GM19397 (cell line): Measurements from ENCODE around the gene MTA3.
"Not testable (repeated sequence)": the region's sequence is repeated elsewhere in the genome, so short reads cannot be mapped to it uniquely, and the experiment has no call there.

ENCODE experiments used
- ATAC-seq: cut with Tn5 transposase; IDR thresholded peaks from one replicate; pipeline ENCODE4 v1.9.1; 2021; ENCODE audit warnings: mild to moderate bottlenecking, moderate library complexity; ENCODE audit not compliant: unreplicated experiment

MTA3 gene

DNA sequence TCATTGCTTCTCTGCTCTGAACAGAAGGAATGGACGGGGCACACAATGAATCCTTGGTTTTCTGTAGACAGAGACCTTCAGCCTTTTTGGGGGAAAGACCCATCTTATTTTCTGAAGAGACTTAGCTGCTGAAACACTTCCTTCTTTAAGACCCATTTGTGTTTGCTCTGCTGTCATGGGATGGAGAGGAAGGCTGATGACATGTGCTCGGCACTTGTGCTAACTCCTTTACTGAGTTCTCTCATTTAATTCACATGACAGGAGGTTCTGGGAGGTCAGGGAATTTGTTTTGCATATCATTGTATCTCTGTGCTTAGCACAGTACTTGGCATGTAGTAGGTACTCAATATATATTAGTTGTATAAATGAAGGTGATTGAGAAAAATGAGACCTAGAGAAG, 156.5 kb downstream of the MTA3 start:
- ATAC-seq, result no peak

DNA sequence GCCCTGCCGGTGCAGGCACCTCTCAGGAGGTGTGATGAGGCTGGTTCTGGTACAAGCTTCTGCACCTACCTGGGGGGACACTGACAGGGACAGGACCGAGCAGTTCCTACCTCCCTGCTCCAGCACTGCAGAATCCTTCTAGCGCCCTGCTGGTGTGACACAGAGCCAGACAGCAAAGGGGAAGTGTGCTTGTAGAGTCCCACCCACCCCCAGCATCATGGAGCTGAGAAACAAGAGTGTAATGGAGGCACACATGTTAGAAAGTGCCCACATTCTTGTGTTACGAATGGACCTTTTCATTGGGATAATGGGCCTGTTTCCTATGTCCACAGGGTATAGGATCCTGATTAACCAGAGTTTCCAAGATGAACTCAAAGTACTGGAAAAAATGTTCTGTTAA, 157.2 kb downstream of the MTA3 start:
- no peak for ATAC-seq

GRCh38 chr2:42726680-42727079, 158.2 kb downstream of the MTA3 start:
- no peak for ATAC-seq

DNA sequence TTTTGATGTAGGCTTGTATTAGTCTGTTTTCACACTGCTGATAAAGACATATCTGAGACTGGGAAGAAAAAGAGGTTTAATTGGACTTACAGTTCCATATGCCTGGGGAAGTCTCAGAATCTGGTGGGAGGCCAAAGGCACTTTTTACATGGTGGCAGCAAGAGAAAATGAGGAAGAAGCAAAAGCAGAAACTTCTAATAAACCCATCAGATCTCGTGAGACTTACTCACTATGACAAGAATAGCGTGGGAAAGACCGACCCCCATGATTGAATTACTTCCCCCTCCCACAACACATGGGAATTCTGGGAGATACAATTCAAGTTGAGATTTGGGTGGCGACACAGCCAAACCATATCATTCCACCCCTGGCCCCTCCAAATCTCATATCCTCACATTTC, 162.9 kb downstream of the MTA3 start:
- not testable (repeated sequence) for ATAC-seq

GRCh38 chr2:42733852-42734251, 165.4 kb downstream of the MTA3 start:
- no peak for ATAC-seq

DNA sequence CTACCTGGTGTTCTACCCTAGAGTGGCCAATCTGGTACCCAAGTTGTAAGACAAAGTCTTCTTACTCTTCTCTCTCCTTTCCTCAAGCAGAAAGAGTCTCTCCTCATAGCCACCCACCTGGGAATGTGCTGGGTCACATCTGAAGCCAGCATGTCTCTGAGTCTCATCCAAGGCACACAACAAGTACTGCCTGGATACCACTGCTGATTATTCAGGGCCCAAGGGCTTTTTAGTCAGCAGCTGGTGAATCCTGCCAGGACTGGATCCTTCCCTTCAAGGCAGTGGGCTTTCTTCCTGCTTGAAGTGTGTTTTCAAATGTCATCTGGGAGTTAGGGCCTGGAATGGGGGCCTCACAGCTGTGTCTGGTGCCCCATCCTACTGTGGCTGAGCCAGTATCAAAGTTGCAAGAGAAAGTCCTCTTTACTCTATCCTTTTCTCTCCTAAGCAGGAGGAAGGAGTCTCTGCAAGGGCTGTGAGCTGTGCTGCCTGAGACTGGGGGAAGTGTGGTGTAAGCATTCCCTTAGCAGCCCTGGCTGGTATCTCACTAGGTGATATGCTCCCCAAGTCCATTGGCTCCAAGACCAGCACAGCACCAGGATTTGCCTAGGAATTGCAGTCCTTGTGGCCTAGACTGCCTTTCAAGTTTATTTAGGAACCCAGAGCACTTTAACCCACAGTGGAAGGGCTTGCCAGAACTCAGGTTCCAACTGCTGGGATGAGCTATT, 168.3 kb downstream of the MTA3 start:
- no peak for ATAC-seq

DNA sequence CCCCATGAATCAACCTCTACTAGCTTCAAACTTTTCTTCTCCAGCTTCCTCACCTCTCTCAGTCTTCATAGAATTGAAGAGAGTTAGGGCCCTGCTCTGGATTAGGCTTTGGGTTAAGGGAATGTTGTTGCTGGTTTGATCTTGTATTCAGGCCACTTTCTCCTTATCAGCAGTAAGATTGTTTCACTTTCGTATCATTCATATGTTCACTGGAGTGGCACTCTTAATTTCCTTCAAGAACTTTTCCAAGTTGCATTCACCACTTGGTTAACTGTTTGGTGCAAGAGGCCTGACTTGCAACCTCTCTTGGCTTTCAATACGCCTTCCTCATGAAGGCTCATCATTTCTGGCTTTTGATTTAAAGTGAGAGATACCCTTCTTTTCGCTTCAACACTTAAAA, 172.7 kb downstream of the MTA3 start:
- no peak for ATAC-seq

DNA sequence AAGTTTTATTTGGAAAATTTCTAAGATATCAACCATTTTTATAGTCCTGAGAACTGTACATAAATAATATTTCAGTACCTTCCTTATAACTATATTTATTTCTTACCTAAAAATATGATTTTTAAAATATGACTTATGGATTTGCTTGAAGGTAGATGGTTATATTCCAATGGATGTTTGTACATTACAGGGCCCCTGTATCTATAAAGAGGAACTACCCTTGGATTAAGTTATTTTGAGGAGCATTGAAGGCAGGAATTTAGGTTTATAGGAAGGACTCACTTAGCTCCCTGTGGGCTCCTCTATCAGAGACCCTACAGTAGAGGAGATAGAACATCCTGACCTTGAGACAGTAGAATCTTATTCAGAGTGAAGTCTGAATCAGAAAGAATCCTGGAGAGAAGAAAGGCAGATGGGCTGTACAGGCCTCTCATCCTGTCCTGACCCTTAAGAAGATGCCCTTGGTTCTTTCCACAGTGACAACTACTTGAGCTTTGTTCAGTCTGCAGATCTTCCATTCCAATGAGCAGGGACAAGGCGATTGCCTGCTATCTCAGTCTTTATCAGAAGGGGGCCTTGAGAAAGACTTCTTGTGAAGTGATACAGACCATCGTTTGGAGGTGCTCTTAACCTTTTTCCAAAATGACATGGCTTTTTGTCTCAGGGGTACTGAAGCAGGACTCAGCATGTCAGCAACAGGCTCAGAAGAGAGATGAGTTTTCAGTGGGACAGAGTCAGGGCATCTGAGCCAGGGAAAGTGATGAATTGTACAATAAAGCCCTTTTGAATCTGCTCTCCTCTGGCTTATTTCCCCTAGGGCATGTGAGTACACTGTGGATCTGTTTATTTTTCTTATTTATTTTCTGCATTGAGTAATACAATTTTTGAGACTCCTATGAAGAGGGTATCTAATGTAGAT, 174.6 kb downstream of the MTA3 start:
- ATAC-seq, result no peak

DNA sequence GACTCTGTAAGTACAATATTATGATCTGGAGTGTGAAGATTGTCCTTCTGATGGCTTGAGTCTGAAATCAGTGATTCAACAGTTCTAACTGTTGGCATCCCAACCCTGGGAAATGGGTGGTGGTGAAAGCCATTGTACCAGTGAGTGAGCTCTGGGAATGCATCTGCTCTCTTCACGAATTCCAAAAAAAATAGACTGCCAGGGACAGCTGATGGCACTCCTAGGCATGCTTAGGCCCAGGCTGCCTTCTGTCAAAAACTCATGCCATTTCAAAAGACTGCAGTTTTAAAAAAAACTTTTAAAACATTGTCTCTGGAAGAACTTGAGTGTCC, 175.2 kb downstream of the MTA3 start:
- ATAC-seq, result no peak

DNA sequence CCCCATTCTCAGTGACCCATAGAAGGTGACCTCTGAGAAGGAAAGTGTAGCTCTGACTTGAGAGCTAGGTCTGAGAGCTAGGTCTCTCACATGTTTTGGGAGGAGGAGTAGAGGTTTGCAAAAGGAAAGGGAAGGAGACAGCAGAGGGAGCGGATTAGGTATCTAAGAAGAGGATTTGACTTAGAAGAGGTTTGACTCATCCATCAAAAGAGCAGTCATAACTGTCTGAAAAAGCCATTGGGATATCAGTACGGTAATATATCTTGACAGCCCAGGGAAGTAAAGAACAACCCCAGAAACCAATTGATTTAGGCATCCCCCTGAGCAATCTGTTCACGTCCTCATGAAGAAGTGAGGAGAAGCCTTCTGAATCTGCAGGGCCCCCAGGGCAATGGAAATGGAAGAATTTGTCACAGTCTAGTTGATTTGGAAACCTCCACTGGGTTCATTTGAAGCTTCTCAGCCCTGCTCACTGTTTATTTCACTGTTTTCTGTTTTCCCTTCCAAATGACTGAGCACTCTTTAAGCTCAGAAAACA, 176.2 kb downstream of the MTA3 start:
- ATAC-seq, result no peak

DNA sequence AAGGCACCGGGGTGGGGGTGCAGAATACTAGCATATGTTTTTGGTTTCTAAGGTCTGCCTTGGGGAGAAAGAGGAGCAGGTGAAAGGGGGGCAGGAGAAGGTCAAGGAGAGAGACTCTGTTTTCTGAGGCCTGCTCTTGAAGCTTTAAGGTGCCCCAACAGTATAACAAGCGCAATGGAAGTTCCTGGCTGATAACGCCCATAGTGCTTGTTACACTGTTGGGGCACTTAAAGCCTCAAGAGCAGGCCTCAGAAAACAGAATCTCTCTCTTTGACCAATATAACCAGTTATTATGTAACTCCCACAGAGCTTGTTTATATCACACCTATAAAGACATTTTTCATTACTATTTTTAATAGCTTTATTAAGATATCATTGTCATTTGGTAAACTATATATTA, 179.0 kb downstream of the MTA3 start:
- no peak for ATAC-seq

DNA sequence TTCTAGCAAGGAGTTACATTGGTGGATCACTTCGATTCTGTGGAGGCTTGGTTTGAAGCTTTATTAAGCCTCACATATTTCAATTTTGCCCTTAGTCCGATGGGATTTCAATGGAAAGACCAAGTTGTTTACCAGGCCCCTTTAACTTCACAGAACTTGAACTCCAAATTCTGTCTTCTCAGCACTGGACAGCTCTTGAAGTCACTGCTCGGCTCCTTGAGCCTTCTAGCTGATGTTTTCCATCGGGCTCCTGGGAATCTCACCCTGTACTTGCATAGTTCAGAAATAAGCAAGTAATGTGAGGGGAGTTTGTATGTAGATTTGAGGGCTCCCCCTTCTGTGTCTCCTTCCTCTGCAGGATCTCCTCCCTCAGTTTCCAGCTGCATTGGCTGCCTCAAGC, 180.4 kb downstream of the MTA3 start:
- ATAC-seq, result no peak

GRCh38 chr2:42752314-42752713, 183.9 kb downstream of the MTA3 start:
- peak; percentile 36 for ATAC-seq

GRCh38 chr2:42752816-42753813, 184.7 kb downstream of the MTA3 start:
- no peak for ATAC-seq

GRCh38 chr2:42754021-42754775, 185.8 kb downstream of the MTA3 start:
- ATAC-seq, result peak; percentile 63

- ATAC-seq, result no peak
Observed at GRCh38 chr2:42754776-42755140, 186.3 kb downstream of the MTA3 start.

GRCh38 chr2:42755191-42755880, 186.9 kb downstream of the MTA3 start:
- no peak for ATAC-seq

DNA sequence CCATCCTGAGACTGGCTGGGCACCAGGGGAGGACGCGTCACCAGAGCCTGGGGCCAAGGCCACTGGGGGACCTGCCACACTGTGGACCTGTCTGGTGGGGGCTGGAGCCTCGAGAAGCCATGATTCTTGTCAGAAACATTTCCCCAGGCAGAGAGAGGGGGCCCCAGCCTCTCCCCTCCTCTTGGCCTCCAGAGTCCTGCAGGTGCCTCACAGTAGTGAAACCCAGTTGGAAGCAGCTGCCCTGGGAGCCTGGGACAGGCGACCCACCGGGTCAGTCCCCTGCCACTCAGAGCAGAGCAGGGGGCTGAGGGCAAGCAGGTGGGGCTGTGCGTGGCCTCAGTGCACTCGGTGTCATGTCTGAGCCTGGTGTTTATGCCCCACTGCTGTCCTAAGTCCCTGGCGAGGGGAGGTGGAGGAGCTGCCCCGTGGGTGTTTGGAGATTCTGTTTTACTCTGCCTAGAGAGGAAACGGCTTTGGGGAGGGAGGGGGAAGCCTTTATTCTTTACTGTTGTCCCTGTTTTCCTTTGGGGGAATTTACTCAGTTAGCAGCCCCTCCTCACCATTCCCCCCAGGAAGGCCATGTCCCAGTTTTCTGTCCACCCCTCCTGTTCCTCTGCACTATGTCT, 187.8 kb downstream of the MTA3 start:
- no peak for ATAC-seq

- no peak for ATAC-seq
Observed at GRCh38 chr2:42756966-42757513, 188.6 kb downstream of the MTA3 start.
